ENCODE measurements around the gene CELF6. TPM values are rescaled to one million over a fixed set of nuclear protein-coding genes. Genes with fewer than 3 reads are reported as not detected.
A peak's percentile ranks its signal among the peaks of the same experiment; 100 is the strongest.
"Not testable (repeated sequence)": the region's sequence is repeated elsewhere in the genome, so short reads cannot be mapped to it uniquely, and the experiment has no call there.

The CELF6 gene
- total and polyA plus RNA-seq, 7 experiments from 2014 or later, result 0.10 to 5.7 (median 2.9) TPM

GRCh38 chr15:72280751-72281150 is 39.2 kb downstream of the CELF6 start:
- H3K36me3 Mint-ChIP-seq, result peaks cover 0 to 5% (median 0%) of the 10 kb centered on the region in 5 donors
- H3K4me3 Mint-ChIP-seq, result no peak overlapping the region
- Histone ChIP-seq H3K4me3 (ENCODE audit: low read length) (no peak overlapping the region), H3K36me3 (ENCODE audit: control insufficient read depth in 2 of 3, insufficient read depth in 3 of 3, low read length in 3 of 3) (no peaks in the 10 kb centered on the region), H3K4me1 (ENCODE audit: control insufficient read depth in 2 of 2, insufficient read depth in 2 of 2, low read length in 2 of 2) (no peaks in the 10 kb centered on the region), H3K27me3 (ENCODE audit: control insufficient read depth in 2 of 2, insufficient read depth in 2 of 2, low read length in 2 of 2) (no peaks in the 10 kb centered on the region), H3K27ac (ENCODE audit: low read depth, low read length) (no peak overlapping the region), H3K9me3 (ENCODE audit: control insufficient read depth in 2 of 3, low read length in 3 of 3) (no peaks in the 10 kb centered on the region)
- ATAC-seq (no peak), DNase-seq (no peak)
- intact Hi-C loops (cut with micrococcal nuclease), result no loop called here
- H3K27ac Mint-ChIP-seq, result no peak overlapping the region
- ChIA-PET CTCF (interaction anchor here (1.1 kb wide), 1 partner anchor 32 kb away, joined by 3 read pairs; no protein-coding TSS in a partner anchor), POLR2A (no interaction called here)
- peaks cover 0 to under 1% (median 0%) of the 10 kb centered on the region in 7 donors for H3K4me1 Mint-ChIP-seq
- H3K9me3 Mint-ChIP-seq, result no peaks in the 10 kb centered on the region
- peaks cover 0 to 9% (median 0%) of the 10 kb centered on the region in 5 donors for H3K27me3 Mint-ChIP-seq

- CTCF ChIA-PET, result interaction anchor here (0.9 kb wide), 1 partner anchor 9 kb away, joined by 3 read pairs; no protein-coding TSS in a partner anchor
- Histone ChIP-seq H3K4me1 (ENCODE audit: control insufficient read depth in 2 of 2, insufficient read depth in 2 of 2, low read length in 2 of 2) (no peaks in the 10 kb centered on the region), H3K4me3 (ENCODE audit: low read length) (no peak overlapping the region), H3K36me3 (ENCODE audit: control insufficient read depth in 2 of 3, insufficient read depth in 3 of 3, low read length in 3 of 3) (no peaks in the 10 kb centered on the region), H3K27ac (ENCODE audit: low read depth, low read length) (no peak overlapping the region), H3K27me3 (ENCODE audit: control insufficient read depth in 2 of 2, insufficient read depth in 2 of 2, low read length in 2 of 2) (no peaks in the 10 kb centered on the region), H3K9me3 (ENCODE audit: control insufficient read depth in 2 of 3, low read length in 3 of 3) (no peaks in the 10 kb centered on the region)
- Mint-ChIP-seq H3K36me3 (peaks cover 0 to 5% (median 0%) of the 10 kb centered on the region in 5 donors), H3K4me3 (no peak overlapping the region), H3K27ac (no peak overlapping the region), H3K27me3 (peaks cover 0 to 9% (median 0%) of the 10 kb centered on the region in 5 donors), H3K9me3 (no peaks in the 10 kb centered on the region), H3K4me1 (peaks cover 2 to 16% (median 6%) of the 10 kb centered on the region in 7 donors)
- intact Hi-C loops (cut with micrococcal nuclease), result no loop called here
- DNase-seq (no peak), ATAC-seq (no peak)
- POLR2A ChIA-PET, result no interaction called here
Observed at GRCh38 chr15:72278737-72279136, 41.2 kb downstream of the CELF6 start.

- Mint-ChIP-seq H3K27ac (peak overlapping the region in 3 of 9 donors; percentile 35 to 75 (median 48)), H3K27me3 (peaks cover 0 to 9% (median 0%) of the 10 kb centered on the region in 5 donors), H3K9me3 (no peaks in the 10 kb centered on the region), H3K4me1 (peaks cover 13 to 34% (median 23%) of the 10 kb centered on the region in 7 donors), H3K36me3 (no peaks in the 10 kb centered on the region), H3K4me3 (no peak overlapping the region)
- no peaks in the 10 kb centered on the region for H3K27me3 ChIP-seq (ENCODE audit: control insufficient read depth in 2 of 2, insufficient read depth in 2 of 2, low read length in 2 of 2)
- no peaks in the 10 kb centered on the region for H3K36me3 ChIP-seq (ENCODE audit: control insufficient read depth in 2 of 3, insufficient read depth in 3 of 3, low read length in 3 of 3)
- H3K27ac ChIP-seq (ENCODE audit: low read depth, low read length), result no peak overlapping the region
- no peak overlapping the region for H3K4me3 ChIP-seq (ENCODE audit: low read length)
- intact Hi-C loops (cut with micrococcal nuclease), result no loop called here
- CTCF ChIA-PET, result no interaction called here
- no peaks in the 10 kb centered on the region for H3K9me3 ChIP-seq (ENCODE audit: control insufficient read depth in 2 of 3, low read length in 3 of 3)
- H3K4me1 ChIP-seq (ENCODE audit: control insufficient read depth in 2 of 2, insufficient read depth in 2 of 2, low read length in 2 of 2), result peaks cover 14 to 15% of the 10 kb centered on the region in 2 donors
- POLR2A ChIA-PET, result interaction anchor here (1.0 kb wide), 1 partner anchor 50 kb away, joined by 3 read pairs; no protein-coding TSS in a partner anchor
- ATAC-seq (no peak), DNase-seq (no peak)
Observed at GRCh38 chr15:72276326-72276700, 43.6 kb downstream of the CELF6 start.

- H3K4me1 Mint-ChIP-seq, result peaks cover 18 to 40% (median 29%) of the 10 kb centered on the region in 7 donors
- intact Hi-C loops (cut with micrococcal nuclease); H3K27ac ChIP-seq (ENCODE audit: low read depth, low read length); H3K4me3 ChIP-seq (ENCODE audit: low read length); H3K27me3 ChIP-seq (ENCODE audit: control insufficient read depth in 2 of 2, insufficient read depth in 2 of 2, low read length in 2 of 2); H3K36me3 ChIP-seq (ENCODE audit: control insufficient read depth in 2 of 3, insufficient read depth in 3 of 3, low read length in 3 of 3); H3K27me3 Mint-ChIP-seq; ATAC-seq; H3K36me3 Mint-ChIP-seq; DNase-seq; H3K9me3 ChIP-seq (ENCODE audit: control insufficient read depth in 2 of 3, low read length in 3 of 3); H3K4me3 Mint-ChIP-seq; H3K9me3 Mint-ChIP-seq: not testable (repeated sequence)
- peaks cover 18 to 21% of the 10 kb centered on the region in 2 donors for H3K4me1 ChIP-seq (ENCODE audit: control insufficient read depth in 2 of 2, insufficient read depth in 2 of 2, low read length in 2 of 2)
- CTCF ChIA-PET, result interaction anchor here (1.8 kb wide), 1 partner anchor 48 kb away, joined by 9 read pairs; no protein-coding TSS in a partner anchor
- peak overlapping the region in 5 of 9 donors; percentile 2 to 75 (median 35) for H3K27ac Mint-ChIP-seq
- POLR2A ChIA-PET, result interaction anchor here (1.0 to 3.5 kb wide), 2 partner anchors 45 to 49 kb away, joined by 3 to 38 read pairs; partner anchors contain the start of gene PKM
Observed at GRCh38 chr15:72275635-72276325, 44.2 kb downstream of the CELF6 start.

GRCh38 chr15:72272997-72273352 is 47.0 kb downstream of the CELF6 start:
- no peaks in the 10 kb centered on the region for H3K9me3 ChIP-seq (ENCODE audit: control insufficient read depth in 2 of 3, low read length in 3 of 3)
- Mint-ChIP-seq H3K4me3 (peak overlapping the region; percentile 87 to 95 (median 88)), H3K27ac (peak overlapping the region; percentile 87 to 95 (median 93)), H3K27me3 (peaks cover 0 to 2% (median 0%) of the 10 kb centered on the region in 5 donors), H3K9me3 (no peaks in the 10 kb centered on the region), H3K36me3 (peaks cover 4 to 9% (median 4%) of the 10 kb centered on the region in 5 donors), H3K4me1 (peaks cover 24 to 53% (median 44%) of the 10 kb centered on the region in 7 donors)
- ChIA-PET CTCF (interaction anchor here (0.6 to 1.9 kb wide), 5 partner anchors 14 to 75 kb away, joined by 3 to 9 read pairs (median 4); partner anchors contain the start of genes GRAMD2A and PKM), POLR2A (interaction anchor here (1.0 to 3.5 kb wide), 6 partner anchors 29 to 200 kb away, joined by 4 to 38 read pairs (median 6); partner anchors contain the start of genes HEXA and PKM)
- intact Hi-C loops (cut with micrococcal nuclease), result loop anchor here (1.0 kb wide), 14 partner anchors 33 to 778 kb away; partner anchors contain the start of genes ADPGK (in 2 of the 2), MYO9A (in 2 of the 2), PKM (in 2 of the 2) and SENP8 (in 2 of the 2)
- H3K4me1 ChIP-seq (ENCODE audit: control insufficient read depth in 2 of 2, insufficient read depth in 2 of 2, low read length in 2 of 2), result peaks cover 18 to 25% of the 10 kb centered on the region in 2 donors
- DNase-seq, result no peak
- peak overlapping the region; percentile 53 for H3K4me3 ChIP-seq (ENCODE audit: low read length)
- H3K27me3 ChIP-seq (ENCODE audit: control insufficient read depth in 2 of 2, insufficient read depth in 2 of 2, low read length in 2 of 2), result no peaks in the 10 kb centered on the region
- no peak for ATAC-seq
- peaks cover 0 to under 1% (median 0%) of the 10 kb centered on the region in 3 experiments for H3K36me3 ChIP-seq (ENCODE audit: control insufficient read depth in 2 of 3, insufficient read depth in 3 of 3, low read length in 3 of 3)
- H3K27ac ChIP-seq (ENCODE audit: low read depth, low read length), result peak overlapping the region; percentile 70

GRCh38 chr15:72272213-72272996 is 47.6 kb downstream of the CELF6 start, which contains the start of gene PARP6:
TSS of gene PARP6 (minus strand) at chr15:72272554. CDS start at chr15:72267477, 5,077 bp downstream.
- H3K36me3 ChIP-seq (ENCODE audit: control insufficient read depth in 2 of 3, insufficient read depth in 3 of 3, low read length in 3 of 3), result peaks cover under 1 to 7% (median 1%) of the 10 kb centered on the region in 3 experiments
- DNase-seq (peak; percentile 94 to 100 (median 99)), ATAC-seq (peak; percentile 96)
- peaks cover 18 to 25% of the 10 kb centered on the region in 2 donors for H3K4me1 ChIP-seq (ENCODE audit: control insufficient read depth in 2 of 2, insufficient read depth in 2 of 2, low read length in 2 of 2)
- Mint-ChIP-seq H3K4me1 (peaks cover 24 to 53% (median 44%) of the 10 kb centered on the region in 7 donors), H3K27me3 (no peaks in the 10 kb centered on the region), H3K9me3 (no peaks in the 10 kb centered on the region), H3K4me3 (peak within 1 kb of the TSS; percentile 87 to 95 (median 90)), H3K27ac (peak within 1 kb of the TSS; percentile 87 to 96 (median 93)), H3K36me3 (peaks cover 4 to 10% (median 5%) of the 10 kb centered on the region in 5 donors)
- ChIA-PET CTCF (interaction anchor here (0.8 to 1.9 kb wide), 3 partner anchors 21 to 46 kb away, joined by 3 to 9 read pairs (median 4); partner anchors contain the start of gene PKM), POLR2A (interaction anchor here (1.1 to 3.5 kb wide), 6 partner anchors 29 to 103 kb away, joined by 4 to 38 read pairs (median 9); partner anchors contain the start of genes HEXA and PKM)
- H3K4me3 ChIP-seq (ENCODE audit: low read length), result peak within 1 kb of the TSS; percentile 71
- no peaks in the 10 kb centered on the region for H3K9me3 ChIP-seq (ENCODE audit: control insufficient read depth in 2 of 3, low read length in 3 of 3)
- intact Hi-C loops (cut with micrococcal nuclease), result loop anchor here (1.0 kb wide), 14 partner anchors 34 to 779 kb away; partner anchors contain the start of genes ADPGK (in 2 of the 2), MYO9A (in 2 of the 2), PKM (in 2 of the 2) and SENP8 (in 2 of the 2)
- H3K27me3 ChIP-seq (ENCODE audit: control insufficient read depth in 2 of 2, insufficient read depth in 2 of 2, low read length in 2 of 2), result no peaks in the 10 kb centered on the region
- H3K27ac ChIP-seq (ENCODE audit: low read depth, low read length), result peak within 1 kb of the TSS; percentile 90

All from naive thymus-derived CD4-positive, alpha-beta T cell (primary cell).